Measurements from ENCODE around the gene PTPRE.
A peak's percentile ranks its signal among the peaks of the same experiment; 100 is the strongest.

PTPRE gene

GRCh38 chr10:128123846-128124245 lies 216.9 kb downstream of the PTPRE start:
- DNase-seq (ENCODE audit: low read depth), result no peak
- peak overlapping the region; percentile 81 for H3K4me3 ChIP-seq (ENCODE audit: low read length)
- TF ChIP-seq CTCF (conservative IDR thresholded peaks at IDR 0.05; ENCODE audit: low read depth, low read length), result no peak

GRCh38 chr10:128124813-128125403 lies 218.0 kb downstream of the PTPRE start:
- no peak for TF ChIP-seq CTCF (conservative IDR thresholded peaks at IDR 0.05; ENCODE audit: low read depth, low read length)
- peak overlapping the region; percentile 81 for H3K4me3 ChIP-seq (ENCODE audit: low read length)
- no peak for DNase-seq (ENCODE audit: low read depth)

- no peak for DNase-seq (ENCODE audit: low read depth)
- peak overlapping the region; percentile 81 for H3K4me3 ChIP-seq (ENCODE audit: low read length)
- TF ChIP-seq CTCF (conservative IDR thresholded peaks at IDR 0.05; ENCODE audit: low read depth, low read length), result no peak
Observed at GRCh38 chr10:128125416-128125943, 218.6 kb downstream of the PTPRE start.

GRCh38 chr10:128125944-128126764 lies 219.3 kb downstream of the PTPRE start, which contains the start of gene MKI67:
TSS of gene MKI67 (minus strand) at chr10:128126423. CDS start at chr10:128125667, 756 bp downstream.
- peak within 1 kb of the TSS; percentile 81 for H3K4me3 ChIP-seq (ENCODE audit: low read length)
- peak; percentile 37 for DNase-seq (ENCODE audit: low read depth)
- TF ChIP-seq CTCF (conservative IDR thresholded peaks at IDR 0.05; ENCODE audit: low read depth, low read length), result no peak

GRCh38 chr10:128128582-128128981 lies 221.7 kb downstream of the PTPRE start:
- no peak for TF ChIP-seq CTCF (conservative IDR thresholded peaks at IDR 0.05; ENCODE audit: low read depth, low read length)
- no peak overlapping the region for H3K4me3 ChIP-seq (ENCODE audit: low read length)
- DNase-seq (ENCODE audit: low read depth), result no peak

- no peak overlapping the region for H3K4me3 ChIP-seq (ENCODE audit: low read length)
- peak; percentile 36 for DNase-seq (ENCODE audit: low read depth)
- no peak for TF ChIP-seq CTCF (conservative IDR thresholded peaks at IDR 0.05; ENCODE audit: low read depth, low read length)
Observed at GRCh38 chr10:128130051-128130450, 223.1 kb downstream of the PTPRE start.

Measured in retinal pigment epithelial cell (primary cell).